HG03060 (cell line): ENCODE data around the gene TNIK.
"Not testable (repeated sequence)": the region's sequence is repeated elsewhere in the genome, so short reads cannot be mapped to it uniquely, and the experiment has no call there.

Source experiments
- ATAC-seq: cut with Tn5 transposase; IDR thresholded peaks from one replicate; pipeline ENCODE4 v1.9.1; 2021; ENCODE audit warnings: low read depth, moderate number of reproducible peaks; ENCODE audit not compliant: unreplicated experiment

Gene TNIK

GRCh38 chr3:171321559-171322360 lies 138.4 kb downstream of the TNIK start:
- no peak for ATAC-seq

- no peak for ATAC-seq
These were observed 139.3 kb downstream of the TNIK start for GRCh38 chr3:171320750-171321558.

GRCh38 chr3:171317171-171317570 lies 143.0 kb downstream of the TNIK start:
- no peak for ATAC-seq

GRCh38 chr3:171315919-171316318 lies 144.3 kb downstream of the TNIK start:
- ATAC-seq: no peak

- no peak for ATAC-seq
These were observed 145.1 kb downstream of the TNIK start for GRCh38 chr3:171315101-171315500.

GRCh38 chr3:171314341-171314740 lies 145.9 kb downstream of the TNIK start:
- ATAC-seq: no peak

- ATAC-seq: no peak
These were observed 146.5 kb downstream of the TNIK start for GRCh38 chr3:171313702-171314101.

- ATAC-seq: no peak
These were observed 147.5 kb downstream of the TNIK start for GRCh38 chr3:171312741-171313140.

- no peak for ATAC-seq
These were observed 148.4 kb downstream of the TNIK start for GRCh38 chr3:171311784-171312183.

- no peak for ATAC-seq
These were observed 150.3 kb downstream of the TNIK start for GRCh38 chr3:171309906-171310359.

GRCh38 chr3:171307988-171308387 lies 152.2 kb downstream of the TNIK start:
- no peak for ATAC-seq

GRCh38 chr3:171307046-171307585 lies 153.1 kb downstream of the TNIK start:
- no peak for ATAC-seq

GRCh38 chr3:171306631-171307030 lies 153.6 kb downstream of the TNIK start:
- no peak for ATAC-seq

- ATAC-seq: not testable (repeated sequence)
These were observed 154.4 kb downstream of the TNIK start for GRCh38 chr3:171305823-171306222.

GRCh38 chr3:171304498-171304897 lies 155.7 kb downstream of the TNIK start:
- not testable (repeated sequence) for ATAC-seq

GRCh38 chr3:171304017-171304416 lies 156.2 kb downstream of the TNIK start:
- ATAC-seq: not testable (repeated sequence)

GRCh38 chr3:171301998-171302397 lies 158.2 kb downstream of the TNIK start:
- no peak for ATAC-seq

GRCh38 chr3:171301002-171301401 lies 159.2 kb downstream of the TNIK start:
- ATAC-seq: no peak

GRCh38 chr3:171297951-171298350 lies 162.3 kb downstream of the TNIK start:
- ATAC-seq: no peak

- no peak for ATAC-seq
These were observed 163.0 kb downstream of the TNIK start for GRCh38 chr3:171297207-171297606.
